Dermis microvascular lymphatic vessel endothelial cell (primary cell): ENCODE measurements around the gene MAD2L1BP. TPM values are rescaled to one million over a fixed set of nuclear protein-coding genes. Genes with fewer than 3 reads are reported as not detected.
"Not testable (repeated sequence)": the region's sequence is repeated elsewhere in the genome, so short reads cannot be mapped to it uniquely, and the experiment has no call there.

ENCODE experiments used
- DNase-seq, 2 donors: peaks; one replicate each; pipeline versions ENCODE4 v3.0.0 to v3.0.0-alpha.2; 2010; ENCODE audit warnings: low read depth in 2 of 2
- total RNA-seq: library from RNA; depleted of rRNA; stranded (reverse); fragments of >200 nt; gene quantifications from 2 replicates; pipeline ENCODE4 v1.2.1, GENCODE V29; 2014

The MAD2L1BP gene
- total RNA-seq, 1 donor from 2014 or later = 14.8 TPM

DNA sequence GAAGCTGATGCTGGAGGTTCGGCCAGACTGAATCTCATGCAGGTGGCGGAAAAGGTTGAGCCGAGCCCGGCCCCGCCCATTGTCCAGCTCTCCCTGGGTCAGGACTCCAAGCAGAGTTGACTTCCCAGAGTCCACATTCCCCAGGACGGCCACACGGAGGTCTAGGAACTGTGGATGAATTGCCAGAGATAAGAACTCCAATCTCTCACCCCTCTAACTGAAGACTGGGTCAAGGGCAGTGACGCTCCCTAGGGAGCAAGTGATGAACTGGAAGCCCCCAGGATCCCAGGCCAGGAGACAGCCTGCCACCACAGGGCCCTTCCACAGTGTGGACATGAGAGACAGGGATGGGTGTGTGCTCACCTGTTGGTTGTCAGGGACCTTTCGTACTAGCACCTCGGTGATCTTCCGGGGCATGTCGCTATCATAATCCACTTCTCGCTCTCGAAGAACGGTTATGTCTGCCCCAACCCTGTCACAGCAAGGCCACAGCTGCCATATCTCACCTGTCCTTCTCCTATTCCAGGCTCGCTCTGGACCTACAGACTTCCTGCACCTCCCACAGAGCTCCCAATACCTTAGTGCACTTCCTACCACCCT is 10.1 kb upstream of the MAD2L1BP start:
- no peak for DNase-seq

DNA sequence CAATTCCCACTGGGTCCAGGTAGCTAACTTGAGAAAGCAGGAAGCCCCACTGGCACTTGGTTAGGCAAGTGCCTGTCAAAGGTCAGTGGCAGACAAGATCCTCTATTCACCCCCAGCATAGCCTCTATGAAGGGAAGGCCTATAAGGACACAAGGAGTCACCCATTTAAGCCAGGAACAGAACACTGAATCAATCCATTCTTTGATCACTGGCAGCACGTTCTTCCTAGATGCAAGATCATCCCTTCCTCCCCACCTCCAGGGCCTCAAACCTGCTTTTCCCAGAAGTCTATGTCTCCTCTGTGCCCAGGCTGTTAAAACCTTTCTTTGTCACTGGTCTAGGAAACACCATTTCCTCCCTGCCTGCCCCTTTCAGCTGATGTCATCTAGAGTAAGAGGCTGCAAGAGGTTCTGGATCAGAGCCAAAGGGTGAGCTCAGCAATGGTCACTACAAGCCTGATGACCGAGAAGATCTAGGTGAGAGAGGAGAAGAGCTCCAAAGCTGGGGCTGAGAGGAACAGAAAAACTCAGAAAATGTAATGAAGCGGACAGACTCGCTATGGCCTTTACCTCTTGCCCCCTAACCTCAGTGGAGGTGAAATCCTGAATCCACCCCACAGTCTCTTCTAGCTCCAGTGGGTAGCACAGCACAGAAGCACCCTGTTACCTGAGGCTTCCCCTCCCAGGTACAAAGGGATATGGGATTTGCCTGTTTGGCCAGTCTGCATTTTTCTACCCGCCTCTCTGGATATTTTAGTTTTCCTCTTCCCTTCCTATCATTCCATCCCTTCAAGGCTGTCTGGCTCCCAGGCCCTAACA is 8.4 kb upstream of the MAD2L1BP start:
- peak; percentile 94 to 97 for DNase-seq

DNA sequence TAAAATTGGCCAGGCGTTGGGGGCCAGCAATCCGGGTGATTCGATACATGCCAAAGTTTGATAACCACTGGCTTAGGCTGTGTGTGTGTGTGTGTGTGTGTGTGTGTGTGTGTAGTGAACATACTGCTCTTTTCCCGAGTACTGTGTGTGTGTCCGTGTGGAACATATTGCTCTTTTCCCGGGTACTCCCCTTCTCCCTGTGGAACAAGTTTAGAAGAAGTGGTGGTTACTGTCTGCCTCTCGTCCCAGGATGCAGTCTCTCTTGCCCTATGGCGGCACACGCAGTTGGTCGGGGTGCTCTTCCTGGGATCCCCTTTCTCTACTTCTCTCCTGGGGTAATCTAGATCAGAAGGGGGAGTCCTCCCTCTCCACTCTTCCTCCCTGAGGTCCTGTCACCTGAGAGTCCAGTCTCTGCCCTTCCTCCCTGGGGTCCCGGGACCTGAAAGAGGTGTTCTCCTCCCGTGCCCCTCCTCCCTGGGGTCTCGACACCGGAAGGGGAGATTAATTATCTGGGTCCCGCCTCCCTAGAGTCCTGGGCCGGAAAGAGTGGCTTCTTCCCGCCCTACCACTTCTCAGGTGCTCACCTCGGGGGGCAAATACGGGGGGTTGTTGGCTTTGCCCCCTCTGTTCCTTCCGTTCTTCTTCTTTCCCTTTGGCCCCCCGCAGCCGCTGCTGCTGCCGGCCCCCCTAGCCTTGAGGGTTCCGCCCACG is 7.1 kb upstream of the MAD2L1BP start:
- peak in 1 of 2 donors; percentile 41 for DNase-seq

DNA sequence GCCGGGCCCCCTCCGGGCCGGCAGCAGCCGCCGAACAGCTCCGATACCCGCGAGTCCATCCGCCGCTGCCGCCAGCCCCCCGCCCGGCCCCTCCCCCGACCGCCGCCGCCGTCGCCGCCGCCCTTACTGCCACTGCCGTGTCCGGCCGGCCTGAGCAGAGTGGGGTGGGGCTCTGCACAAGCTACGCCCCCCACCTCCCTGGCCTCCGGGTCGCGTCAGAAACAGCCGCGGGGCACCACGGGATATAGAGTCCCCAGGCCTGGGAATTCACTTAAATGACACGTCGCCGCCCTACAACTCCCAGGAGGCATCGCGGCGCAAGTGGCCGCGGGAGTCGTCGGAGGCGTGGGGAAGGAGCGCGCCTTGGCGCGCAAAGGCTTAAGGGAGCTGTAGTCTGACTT is 6.5 kb upstream of the MAD2L1BP start, which contains the start of gene GTPBP2:
Gene GTPBP2 (minus strand): TSS at position 161 of the 401 bp plus-strand sequence. CDS start 102 bp downstream, at position 59.
- peak; percentile 95 to 99 for DNase-seq

DNA sequence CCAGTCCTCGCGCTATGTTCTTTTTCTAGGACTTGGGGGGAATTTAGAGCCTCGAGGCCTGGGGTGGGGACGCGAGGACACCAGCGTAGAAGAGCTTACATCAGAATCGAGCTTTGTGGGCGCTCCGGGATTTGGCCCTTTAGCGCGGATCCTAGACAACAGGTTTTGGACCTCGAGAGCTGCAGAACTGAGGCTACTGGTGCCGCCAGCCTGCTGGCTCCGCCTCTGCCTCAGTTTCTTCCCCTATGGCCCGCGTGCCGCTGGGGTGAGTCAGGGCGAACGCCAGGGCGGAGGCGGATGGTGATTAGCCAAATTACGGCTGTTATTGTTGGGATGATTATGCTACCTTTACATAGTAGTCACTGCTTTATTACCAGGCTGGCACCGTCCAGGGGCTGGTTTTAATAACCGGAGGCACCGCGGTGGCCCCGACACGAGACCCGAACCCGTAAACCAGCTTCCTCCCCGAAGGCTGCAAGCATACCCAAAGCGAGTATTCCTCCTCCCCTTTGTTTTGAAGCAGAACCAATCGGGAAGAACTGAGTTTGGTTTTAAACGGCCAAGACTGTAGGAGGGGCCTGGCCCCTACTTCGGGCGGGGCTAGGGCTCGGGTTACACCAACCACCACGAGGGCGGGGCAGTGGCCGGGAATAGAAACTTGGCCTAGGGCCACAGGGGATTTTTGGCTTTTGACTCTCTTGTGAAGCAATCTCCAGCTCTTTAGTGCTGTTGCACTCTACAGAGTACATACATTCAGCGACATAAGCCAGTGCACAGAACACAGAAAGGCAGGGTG is 5.9 kb upstream of the MAD2L1BP start:
- DNase-seq = peak; percentile 86 to 97

DNA sequence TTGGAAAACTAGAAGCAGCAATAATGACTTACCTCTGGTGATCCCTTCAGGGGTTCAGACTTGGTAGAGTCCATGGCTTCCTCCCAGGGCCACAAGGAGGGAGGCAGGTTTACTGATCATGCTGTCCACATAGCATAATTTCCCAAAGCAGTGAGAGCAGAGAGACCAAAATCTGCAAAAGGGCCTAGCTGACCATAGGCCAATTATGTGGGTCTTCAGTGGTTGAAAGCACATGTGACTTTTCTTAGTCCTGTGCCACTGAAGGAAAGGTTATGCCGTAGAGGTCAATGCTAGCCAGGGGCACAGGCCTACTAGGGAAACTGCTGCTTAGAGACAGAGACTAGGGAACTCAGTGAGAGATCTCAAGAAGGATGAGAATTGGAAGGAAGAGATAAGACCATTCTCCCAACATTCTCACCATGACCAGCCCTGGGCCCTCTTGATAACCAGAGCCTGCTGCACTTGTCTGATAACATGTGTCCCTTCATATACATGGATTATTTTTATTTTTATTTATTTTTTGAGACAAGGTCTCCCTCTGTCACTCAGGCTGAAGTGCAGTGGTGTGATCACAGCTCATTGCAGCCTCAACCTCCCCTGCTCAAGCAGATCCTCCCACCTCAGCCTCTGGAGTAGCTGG is 4.5 kb upstream of the MAD2L1BP start:
- no peak for DNase-seq

DNA sequence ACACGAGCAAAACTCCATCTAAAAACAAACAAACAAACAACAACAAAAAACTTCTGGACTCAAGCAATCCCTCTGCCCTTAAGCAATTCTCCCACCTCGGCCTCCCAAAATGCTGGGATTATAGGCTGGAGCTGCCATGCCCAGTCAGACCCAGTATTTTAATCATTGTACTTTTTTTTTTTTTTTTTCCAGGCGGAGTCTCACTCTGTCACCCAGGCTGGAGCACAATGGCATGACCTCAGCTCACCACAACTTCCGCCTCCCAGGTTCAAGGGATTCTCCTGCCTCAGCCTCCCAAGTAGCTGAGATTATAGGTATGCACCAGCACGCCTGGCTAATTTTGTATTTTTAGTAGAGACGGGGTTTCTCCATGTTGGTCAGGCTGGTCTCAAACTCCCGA is 2.6 kb upstream of the MAD2L1BP start:
- DNase-seq = not testable (repeated sequence)

DNA sequence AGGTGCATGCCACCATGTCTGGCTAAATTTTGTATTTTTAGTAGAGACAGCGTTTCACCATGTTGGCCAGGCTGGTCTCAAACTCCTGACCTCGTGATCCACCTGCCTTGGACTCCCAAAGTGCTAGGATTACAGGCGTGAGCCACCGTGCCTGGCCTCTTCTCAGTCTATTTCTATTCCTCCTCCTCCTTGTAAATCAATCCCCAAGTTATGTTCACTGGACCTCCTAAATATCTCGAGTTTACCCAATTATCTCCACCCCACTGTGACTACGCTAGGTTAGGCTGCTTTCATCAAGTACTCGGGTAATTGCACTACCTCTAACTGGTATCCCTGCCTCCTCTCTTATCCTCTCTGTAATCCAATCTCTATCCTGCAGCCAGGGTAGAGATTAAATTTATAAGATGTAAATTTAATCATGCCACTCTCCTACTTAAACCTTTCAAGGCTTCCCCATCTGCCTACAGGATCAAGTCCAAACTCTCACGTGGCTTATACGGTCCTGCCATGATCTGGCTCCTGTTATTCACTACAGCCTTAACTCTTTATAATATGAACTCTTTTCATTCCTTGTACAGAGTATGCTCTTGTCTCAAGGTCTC is 837 bp upstream of the MAD2L1BP start:
- no peak for DNase-seq

DNA sequence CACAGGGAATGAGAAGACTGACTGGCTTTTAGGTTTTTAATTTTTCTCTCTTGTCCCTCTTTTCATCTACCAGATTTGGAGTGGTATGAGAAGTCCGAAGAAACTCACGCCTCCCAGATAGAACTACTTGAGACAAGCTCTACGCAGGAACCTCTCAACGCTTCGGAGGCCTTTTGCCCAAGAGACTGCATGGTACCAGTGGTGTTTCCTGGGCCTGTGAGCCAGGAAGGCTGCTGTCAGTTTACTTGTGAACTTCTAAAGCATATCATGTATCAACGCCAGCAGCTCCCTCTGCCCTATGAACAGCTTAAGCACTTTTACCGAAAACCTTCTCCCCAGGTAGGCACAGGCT is 644 bp downstream of the MAD2L1BP start:
- no peak for DNase-seq

DNA sequence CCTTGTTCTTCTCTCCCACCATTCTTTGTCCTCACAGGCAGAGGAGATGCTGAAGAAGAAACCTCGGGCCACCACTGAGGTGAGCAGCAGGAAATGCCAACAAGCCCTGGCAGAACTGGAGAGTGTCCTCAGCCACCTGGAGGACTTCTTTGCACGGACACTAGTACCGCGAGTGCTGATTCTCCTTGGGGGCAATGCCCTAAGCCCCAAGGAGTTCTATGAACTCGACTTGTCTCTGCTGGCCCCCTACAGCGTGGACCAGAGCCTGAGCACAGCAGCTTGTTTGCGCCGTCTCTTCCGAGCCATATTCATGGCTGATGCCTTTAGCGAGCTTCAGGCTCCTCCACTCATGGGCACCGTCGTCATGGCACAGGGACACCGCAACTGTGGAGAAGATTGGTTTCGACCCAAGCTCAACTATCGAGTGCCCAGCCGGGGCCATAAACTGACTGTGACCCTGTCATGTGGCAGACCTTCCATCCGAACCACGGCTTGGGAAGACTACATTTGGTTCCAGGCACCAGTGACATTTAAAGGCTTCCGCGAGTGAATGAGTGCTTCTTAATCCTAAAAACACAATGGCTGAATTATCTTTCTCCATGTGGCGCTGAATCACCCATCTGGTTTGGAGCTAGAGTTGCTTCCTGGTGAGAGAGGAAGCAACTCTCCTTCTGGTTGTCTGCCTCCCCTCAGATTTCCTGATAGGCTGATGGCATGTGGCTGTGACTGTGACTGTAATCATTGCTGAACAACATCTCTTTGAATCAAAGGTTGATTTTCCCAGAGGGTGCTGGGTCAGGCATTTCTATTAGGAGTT is 4.6 kb downstream of the MAD2L1BP start:
- peak in 1 of 2 donors; percentile 19 for DNase-seq

DNA sequence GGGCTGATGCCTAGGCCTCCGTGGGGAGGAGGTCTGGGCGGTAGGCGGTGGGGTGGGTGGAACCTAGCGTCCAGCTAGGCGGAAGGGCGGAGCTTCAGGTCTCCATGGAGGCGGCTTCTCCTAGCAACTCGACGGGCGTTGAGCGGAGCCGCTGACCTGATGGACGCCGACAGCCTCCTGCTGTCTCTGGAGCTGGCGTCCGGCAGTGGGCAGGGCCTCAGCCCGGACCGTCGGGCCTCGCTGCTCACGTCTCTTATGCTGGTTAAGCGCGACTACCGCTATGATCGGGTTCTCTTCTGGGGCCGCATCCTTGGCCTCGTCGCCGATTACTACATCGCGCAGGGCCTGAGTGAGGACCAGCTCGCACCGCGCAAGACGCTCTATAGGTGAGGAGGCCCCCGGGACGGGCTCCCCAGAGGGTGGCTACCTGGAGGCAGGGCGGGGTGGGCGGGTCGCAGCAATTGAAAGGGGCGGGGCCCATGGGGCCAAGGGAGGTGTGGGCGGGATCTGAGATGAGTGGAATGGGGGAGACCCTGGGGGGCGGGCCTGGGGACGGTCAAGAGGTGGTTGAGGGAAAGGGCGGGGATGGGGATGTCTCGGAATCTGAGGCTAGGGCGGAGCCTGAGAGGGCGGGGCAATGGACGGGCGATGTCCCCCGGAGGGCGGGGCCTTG is 9.4 kb downstream of the MAD2L1BP start, which contains the start of gene RSPH9:
Gene RSPH9 (plus strand): TSS at position 97 of the 673 bp plus-strand sequence. CDS start 63 bp downstream, at position 160.
- peak in 1 of 2 donors; percentile 71 for DNase-seq

DNA sequence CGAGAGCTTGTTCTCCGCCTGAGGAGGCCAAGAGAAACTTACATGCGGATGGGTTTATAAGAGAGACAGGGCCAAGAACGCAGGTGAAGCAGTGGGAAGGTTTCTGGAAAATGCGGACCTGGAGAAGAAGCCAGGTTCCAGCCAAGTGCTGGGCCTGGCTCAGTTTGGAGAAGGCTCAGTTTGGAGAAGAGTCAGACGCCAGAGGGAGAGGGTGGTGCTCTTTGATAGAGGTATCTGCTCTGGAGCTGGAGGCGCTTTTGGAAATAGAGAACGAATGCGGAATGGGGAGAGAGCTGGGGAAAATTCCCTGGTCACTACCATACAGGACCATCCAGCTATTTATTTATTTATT is 9.9 kb downstream of the MAD2L1BP start:
- DNase-seq = no peak

DNA sequence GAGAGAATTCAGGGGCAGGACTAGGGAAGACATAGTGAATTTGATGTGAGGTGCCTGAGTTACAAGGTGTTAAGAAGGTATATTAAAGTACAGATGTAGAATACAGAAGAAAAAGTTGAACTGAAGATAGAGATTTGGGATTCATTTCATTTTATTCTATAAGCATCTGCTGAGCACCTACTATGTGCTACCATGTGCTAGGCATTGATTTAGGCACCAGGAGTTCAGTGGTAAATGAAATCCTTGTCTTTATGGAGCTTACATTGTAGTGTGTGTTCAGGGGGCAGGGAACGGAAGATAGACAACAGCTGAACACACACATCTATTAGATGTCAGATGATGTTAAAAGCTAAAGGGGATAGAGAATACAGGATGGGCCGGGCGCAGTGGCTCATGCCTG is 12.0 kb downstream of the MAD2L1BP start:
- no peak for DNase-seq

DNA sequence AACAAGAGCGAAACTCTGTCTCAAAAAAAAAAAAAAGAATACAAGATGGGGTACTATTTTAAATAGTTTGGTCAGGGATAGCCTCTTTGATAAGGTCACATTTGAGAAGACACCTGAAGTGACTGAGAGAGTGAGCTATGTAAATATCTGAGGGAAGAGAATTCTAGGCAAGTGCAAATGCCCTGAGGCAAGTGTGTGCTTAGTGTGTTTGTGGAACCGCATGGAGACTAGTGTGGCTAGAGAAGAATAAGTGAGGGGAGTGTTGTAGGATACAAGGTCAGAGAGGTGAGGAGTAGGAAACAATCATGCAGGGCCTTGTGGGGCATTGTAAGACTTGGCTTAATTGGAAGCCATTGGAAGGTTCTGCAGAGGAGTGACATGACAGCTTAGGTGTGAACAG is 12.6 kb downstream of the MAD2L1BP start:
- no peak for DNase-seq

DNA sequence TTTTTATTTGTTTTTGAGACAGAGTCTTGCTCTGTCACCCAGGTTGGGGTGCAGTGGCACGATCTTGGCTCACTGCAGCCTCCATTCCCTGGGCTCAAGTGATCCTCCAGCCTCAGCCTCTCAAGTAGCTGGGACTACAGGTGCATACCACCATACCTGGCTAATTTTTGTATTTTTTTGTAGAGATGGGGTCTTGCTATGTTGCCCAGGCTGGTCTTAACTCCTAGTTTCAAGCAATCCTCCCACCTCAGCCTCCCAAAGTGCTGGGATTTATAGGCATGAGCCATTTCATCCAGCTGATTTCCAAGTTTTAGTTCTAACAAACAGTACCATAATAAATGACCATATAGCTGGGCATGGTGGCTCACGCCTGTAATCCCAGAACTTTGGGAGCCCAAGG is 17.2 kb downstream of the MAD2L1BP start:
- not testable (repeated sequence) for DNase-seq

DNA sequence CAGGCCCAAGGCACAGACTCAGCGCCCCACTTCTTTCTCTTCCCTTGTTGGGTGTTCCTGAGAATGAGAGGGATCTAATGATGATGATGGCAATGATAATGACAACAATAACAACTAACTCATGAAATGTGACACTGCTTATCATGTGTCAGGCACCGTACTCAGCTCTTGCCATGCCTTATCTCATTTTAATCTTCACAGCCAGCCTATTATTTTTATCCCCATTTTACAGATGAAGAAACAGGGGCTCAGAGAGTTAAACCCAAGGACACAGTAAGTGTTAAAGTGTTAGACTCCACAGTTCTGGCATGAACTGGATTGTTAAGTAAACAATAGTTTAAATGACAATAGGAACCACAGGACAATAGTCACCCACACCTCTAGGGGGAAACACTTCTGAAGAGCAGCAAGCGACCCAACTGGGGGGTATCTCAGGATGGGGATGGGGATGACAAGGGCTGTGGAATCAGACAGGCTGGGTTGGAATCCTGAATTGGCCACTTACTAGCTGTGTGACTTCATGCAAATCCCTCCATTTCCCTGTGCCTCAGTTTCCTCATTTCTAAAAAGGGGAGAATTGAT is 21.7 kb downstream of the MAD2L1BP start:
- DNase-seq = no peak

DNA sequence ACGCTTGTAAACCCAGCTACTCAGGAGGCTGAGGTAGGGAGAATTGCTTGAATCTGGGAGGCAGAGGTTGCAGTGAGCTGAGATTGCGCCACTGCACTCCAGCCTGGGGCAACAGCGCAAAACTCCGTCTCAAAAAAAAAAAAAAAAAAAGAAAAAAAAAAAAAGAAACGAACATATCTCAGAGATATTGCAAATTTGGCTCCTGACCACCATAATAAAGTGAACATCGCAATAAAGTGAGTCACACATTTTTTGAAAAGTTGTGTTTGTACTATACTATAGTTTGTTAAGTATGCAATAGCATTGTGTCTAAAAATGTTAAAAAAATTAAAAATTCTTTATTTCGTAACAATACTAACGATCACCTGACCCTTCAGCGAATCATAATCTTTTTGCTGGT is 22.5 kb downstream of the MAD2L1BP start:
- DNase-seq = no peak

DNA sequence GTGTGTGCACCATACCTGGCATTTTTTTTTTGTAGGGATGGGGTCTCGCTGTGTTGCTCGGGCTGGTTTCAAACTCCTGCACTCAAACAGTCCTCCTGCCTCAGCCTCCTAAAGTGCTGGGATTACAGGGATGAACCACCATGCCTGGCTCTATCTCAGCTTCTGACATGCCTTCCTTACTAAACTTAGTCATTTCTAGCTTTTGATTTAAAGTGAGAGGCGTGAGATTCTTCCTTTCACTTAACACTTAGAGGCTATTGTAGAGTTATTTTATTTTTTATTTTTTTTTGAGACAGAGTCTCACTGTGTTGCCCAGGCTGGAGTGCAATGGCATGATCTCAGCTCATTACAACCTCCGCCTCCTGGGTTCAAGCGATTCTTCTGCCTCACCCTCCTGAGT is 27.3 kb downstream of the MAD2L1BP start:
- not testable (repeated sequence) for DNase-seq

DNA sequence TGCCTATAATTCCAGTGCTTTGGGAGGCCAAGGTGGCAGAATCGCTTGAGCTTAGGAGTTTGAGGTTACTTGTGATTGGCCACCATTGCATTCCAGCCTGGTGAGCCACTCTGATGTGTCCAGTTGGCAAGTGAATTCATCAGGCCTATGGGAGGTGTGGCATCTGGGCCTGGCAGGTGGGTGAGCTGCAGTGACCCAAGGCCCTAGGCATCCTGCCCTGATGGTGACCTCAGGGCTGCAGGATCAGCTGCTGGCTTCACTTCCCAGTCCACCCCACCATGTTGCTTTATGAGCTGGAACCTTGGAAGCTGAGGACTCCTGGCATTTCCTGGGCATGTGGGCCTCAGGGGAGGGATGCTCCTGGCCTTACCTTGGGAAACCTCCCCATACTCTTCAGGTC is 29.7 kb downstream of the MAD2L1BP start:
- DNase-seq = no peak
